Gastroesophageal sphincter (tissue), 3 donors: ENCODE data around the gene LMX1B.

Source experiments
- CTCF ChIP-seq, 4 experiments: fragments of 200-600 bp in 2 of 4; fragments of 450-650 bp in 2 of 4; sonication (generic) in 1 of 4; IDR thresholded peaks; one replicate each; pipeline ENCODE4 v1.5.1; 2017 to 2019; ENCODE audit warnings: antibody characterized with exemption in 4 of 4, mild to moderate bottlenecking in 2 of 4, moderate library complexity in 2 of 4
- EP300 ChIP-seq: sonication (generic); formaldehyde crosslinking; IDR thresholded peaks from one replicate; pipeline ENCODE4 v1.6.1; 2017; ENCODE audit warnings: antibody characterized with exemption, mild to moderate bottlenecking
- POLR2A ChIP-seq, 2 donors: fragments of 450-650 bp; IDR thresholded peaks; one replicate each; pipeline ENCODE4 v1.6.1; 2017; ENCODE audit warnings: antibody characterized with exemption in 2 of 2, mild to moderate bottlenecking in 2 of 2, moderate library complexity in 1 of 2
- POLR2AphosphoS5 ChIP-seq: sonication (generic); formaldehyde crosslinking; IDR thresholded peaks from one replicate; pipeline ENCODE4 v1.6.1; 2017; ENCODE audit warnings: antibody characterized with exemption

- TF ChIP-seq CTCF (IDR thresholded peaks at IDR 0.05) = no peak
- no peak for TF ChIP-seq POLR2AphosphoS5
- no peak for TF ChIP-seq POLR2A (IDR thresholded peaks at IDR 0.05)
- no peak for TF ChIP-seq EP300
Observed at GRCh38 chr9:126643945-126644527, 30.3 kb downstream of the LMX1B start.
